NCI-H1048 (cell line): ENCODE data around the gene ZNF750.

Source experiments
- DNase-seq: peaks from one replicate; lab custom pipeline; 2025; lab: John Stamatoyannopoulos, UW

ZNF750 gene

GRCh38 chr17:82859431-82860403 is 19.9 kb upstream of the ZNF750 start:
- no peak for DNase-seq

DNA sequence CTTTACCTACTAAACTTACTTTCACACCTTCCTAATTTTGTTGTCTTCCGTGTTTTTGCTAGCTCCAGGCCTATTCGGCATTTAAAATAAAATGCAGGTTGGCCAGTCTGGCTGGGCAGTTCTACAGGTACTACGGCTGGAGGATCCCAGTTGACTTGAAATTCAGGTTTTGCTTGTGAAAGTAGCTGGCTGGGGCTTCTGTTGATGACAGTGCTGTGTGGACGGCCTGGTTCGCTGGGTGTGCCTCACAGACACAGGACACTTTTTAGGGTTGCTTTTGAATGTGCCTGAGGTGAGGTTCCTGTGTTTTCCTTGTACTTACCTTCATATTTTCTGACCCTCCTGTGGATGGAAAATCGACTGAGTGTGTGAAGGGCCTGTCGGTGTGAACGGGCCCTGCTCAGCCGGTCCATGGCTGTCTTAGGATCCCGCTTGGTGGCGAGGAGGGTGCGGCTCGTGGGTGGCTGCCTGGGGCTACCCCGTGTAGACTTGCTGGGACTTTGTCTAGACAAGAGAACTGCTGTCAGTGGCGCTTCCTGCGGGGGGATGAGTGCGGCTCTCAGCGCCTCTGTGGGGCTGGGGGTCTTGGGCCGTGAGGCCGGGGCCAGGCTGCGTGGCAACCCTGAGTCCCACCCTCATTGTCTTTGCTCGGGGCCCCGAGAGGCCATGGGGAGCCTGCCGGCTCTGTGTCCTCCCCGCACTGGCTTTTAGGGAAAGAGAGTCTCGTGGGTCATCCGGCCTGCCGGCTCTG is 18.7 kb upstream of the ZNF750 start:
- no peak for DNase-seq

GRCh38 chr17:82856361-82856760 is 16.5 kb upstream of the ZNF750 start:
- DNase-seq: no peak

DNA sequence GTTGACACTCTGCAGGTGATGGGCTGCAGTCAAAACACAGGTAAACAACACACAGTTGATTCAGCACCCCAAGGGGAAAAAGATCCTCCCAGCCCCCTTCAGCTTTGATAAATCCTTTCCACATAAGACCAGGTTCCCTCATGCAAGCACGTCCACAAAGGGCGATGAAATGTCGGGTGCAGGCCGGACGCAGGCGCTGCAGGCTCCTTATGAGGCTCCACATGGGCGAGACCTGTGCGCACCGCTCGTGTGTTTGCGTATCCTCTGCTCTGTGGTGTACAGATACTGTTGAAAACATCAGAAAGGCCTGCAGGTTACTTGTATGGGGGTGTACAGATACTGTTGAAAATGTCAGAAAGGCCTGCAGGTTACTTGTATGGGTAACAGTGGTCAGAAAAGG is 14.4 kb upstream of the ZNF750 start:
- DNase-seq: no peak

DNA sequence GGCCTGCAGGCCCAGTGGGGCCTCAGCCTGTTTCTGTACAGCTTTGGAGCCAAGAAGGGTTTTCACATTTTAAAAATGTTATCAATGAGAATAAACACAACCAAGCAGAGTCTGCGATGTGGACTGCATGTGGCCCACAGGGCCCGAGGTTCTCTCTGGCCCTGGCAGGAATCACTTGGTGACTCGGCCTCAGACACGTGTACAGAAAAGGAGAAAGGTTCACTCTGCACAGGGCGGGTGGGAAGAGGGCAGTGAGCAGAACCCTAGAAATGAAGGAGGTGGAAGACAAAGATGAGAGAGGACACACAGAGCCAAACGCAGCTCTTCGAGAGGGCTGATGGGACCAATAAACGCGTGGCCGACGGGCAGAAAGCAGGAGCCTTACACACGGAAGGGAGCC is 11.6 kb upstream of the ZNF750 start:
- DNase-seq: no peak

DNA sequence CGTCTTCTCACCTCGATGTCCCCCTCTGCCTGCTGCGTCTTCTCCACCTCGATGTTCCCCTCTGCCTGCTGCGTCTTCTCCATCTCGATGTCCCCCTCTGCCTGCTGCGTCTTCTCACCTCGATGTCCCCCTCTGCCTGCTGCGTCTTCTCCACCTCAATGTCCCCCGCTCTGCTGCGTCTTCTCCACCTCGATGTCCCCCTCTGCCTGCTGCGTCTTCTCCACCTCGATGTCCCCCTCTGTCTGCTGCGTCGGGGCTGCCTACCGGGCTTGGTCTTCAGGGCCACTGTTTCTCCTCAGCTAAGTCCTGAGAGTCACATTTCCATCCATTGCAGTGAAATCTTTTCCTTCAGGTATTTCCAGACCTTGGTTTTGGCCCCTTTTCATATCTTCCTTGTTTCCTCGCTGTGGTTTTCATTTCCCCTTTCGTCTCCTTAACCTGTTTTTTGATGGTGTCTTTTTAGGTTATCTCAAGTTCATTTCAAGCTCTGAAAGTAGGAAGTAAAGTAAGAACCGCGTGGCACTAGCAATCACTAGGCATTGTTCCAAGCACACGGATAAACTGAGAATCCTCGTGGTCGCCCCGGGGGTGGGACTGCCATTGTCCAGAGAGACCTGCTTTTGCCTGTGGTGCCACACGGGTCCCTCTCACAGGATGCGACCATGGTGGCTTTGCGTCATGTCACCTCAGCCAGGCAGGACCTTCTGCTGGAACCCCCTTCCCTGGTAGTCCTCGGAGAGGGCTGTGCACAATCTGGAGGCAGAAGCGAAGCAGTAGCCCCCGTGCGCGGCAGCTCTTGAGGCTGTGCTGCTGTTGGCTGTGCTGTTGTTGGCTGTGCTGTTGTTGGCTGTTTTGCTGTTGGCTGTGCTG is 9.5 kb upstream of the ZNF750 start:
- no peak for DNase-seq

DNA sequence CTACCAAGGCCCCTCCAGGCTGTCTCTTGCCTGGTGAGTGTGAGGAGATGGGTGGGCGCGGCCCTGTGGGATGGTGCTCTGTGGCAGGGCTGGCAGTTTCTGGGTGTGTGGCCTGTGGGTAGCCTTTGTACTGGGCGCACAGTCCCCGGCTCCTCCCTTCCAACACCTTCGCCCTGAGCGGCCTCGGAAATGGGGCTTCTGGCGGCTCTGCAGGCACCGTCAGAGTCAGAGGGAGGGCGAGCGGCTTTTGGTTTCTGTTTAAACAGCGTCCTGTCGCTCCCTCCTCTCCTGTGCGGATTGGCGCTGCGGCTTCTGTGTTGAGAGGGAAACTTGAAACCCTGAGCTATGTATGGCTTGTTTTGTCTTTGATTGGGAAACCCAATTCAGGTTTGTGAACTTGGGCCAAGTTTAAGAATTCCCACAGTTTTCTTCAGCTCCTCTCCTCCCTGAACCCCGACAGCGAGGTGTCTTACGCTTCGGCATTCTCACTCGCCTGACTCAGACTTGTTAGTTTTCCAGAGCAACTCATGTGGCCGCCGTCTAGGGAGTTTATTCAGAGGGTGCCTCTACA is 8.3 kb upstream of the ZNF750 start:
- no peak for DNase-seq

DNA sequence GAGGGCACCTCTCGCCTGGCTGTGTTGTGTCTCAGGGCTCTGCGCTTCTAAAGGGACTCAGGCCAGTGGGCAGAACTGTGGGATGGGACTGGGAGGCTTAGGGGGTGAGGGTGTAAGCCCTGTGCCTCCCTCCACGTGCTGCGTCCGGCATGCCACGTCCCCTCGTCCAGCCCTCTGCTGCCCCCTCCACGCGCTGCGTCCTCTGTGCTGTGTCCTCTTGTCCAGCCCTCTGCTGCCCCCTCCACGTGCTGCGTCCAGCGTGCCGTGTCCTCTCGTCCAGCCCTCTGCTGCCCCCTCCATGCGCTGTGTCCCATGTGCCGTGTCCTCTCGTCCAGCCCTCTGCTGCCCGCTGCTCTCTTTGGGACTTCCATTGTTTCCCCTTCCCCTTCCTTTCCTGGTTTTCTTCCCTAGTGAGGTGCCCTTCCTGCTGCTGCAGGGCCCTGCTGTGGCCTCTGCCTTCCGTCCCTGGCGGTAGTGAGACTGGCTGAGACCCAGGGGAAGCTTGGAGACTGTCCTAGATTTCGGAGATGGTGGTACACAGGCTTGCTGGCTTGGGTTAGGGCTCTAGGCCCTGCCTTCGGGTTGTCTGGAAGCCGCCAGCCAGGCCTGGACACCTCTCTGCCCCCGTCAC is 6.4 kb upstream of the ZNF750 start:
- no peak for DNase-seq

DNA sequence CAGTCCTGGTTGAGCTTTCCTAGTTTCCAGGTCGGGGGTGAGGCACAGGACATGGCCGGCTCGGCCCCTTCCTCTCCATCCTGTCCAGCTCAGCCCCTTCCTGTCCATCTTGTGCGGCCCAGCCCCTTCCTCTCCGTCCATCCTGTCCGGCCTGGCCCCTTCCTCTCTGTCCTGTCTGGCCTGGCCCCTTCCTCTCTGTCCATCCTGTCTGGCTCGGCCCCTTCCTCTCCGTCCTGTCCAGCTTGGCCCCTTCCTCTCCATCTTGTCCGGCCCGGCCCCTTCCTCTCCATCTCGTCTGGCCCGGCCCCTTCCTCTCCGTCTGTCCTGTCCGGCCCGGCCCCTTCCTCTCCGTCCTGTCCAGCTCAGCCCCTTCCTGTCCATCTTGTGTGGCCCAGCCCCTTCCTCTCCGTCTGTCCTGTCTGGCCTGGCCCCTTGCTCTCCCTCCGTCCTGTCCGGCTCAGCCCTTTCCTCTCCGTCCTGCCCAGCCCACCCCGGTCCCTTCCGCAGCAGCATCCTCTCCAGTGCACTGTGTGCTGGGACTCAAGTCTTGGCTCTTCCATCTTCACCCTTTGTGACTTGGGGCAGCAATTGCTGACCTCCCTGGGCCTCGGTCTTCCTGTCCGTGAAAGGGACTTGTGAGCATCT is 5.5 kb upstream of the ZNF750 start:
- no peak for DNase-seq

DNA sequence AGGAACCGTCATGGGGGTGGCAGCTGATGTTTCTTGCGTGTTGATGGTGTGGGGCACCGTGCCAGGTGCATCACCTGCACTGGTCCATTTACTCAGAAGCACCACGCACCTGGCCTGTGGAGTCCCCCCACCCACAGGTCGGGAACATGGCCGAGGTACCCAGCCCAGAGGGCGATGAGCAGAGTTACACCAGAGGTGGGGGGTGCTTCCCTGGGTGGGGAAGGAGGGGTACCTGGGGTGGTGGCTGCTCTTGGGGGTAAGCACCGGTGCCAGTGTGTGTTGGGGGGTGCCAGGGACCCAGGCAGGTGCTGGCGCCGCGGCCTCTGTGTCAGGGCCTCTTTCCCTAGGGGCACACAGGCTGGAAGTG is 5.0 kb upstream of the ZNF750 start:
- DNase-seq: no peak

DNA sequence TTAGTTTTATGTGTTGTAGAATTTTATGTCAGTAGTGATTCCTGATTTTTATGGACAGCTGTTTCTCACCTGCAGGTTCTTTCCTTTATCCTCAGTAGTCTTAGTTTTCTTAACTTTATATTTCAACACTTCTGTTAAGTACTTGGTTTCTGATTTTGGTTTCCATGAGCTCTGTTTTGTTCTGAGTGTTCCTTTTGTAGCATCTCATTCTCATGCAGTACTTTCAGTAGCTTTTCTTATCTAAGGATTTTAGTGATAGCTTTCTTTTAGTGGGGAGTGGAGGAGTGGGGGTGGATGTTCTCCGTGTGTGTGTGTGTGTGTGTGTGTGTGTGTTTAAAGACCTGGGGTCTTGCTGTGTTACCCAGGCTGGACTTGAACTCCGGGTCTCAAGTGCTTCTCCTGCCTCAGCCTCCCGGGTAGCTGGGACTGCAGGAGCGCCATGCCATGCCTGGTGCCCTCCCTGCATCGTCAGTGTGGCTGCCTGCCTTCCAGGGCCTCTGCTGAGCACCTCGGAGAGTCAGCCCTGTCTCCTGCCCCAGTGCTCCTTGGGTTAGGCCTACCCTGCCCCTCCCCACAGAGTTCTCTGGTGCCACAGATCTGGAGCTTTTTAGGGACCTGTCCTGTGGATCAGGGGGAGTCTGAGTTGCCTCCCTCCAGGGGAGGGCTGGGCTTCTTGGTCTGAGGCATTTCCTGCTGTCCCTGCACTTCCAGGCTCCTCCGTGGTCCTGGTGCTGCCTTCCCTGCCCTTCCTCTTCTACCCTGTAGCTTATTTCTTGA is 4.3 kb upstream of the ZNF750 start:
- DNase-seq: no peak

DNA sequence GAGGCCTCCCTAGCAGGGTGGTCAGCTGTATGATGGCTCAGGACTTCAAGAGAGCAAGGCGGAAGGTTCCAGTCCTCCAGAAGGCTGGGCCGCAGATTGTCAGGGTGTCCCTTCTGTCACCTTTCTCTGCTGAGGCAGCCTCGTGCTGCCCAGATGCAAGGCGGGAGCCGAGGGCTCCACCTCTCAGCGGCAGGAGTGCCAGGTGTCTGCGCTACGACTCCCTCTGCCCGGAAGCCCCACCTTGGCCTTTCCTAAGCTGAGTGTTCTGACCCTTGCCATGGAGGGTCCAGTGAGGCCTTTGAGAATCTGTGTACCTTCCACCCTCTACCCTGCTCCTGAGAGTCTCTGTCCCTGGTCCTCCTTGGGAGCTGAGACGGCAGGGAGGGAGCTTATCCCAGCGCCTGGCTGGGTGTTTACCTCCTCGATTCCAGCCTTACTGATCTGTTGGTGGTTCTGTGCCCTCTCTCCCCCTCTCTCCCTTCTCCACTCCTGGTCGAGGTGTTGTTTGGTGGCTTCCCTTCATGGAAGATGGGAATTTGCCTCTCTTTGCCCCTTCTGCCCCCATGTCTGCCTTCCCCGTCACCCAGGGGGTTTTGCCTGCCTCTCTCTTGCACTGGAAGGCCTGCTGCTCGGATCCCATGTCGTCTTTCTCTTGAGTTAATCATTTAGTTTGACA is 2.2 kb upstream of the ZNF750 start:
- no peak for DNase-seq

DNA sequence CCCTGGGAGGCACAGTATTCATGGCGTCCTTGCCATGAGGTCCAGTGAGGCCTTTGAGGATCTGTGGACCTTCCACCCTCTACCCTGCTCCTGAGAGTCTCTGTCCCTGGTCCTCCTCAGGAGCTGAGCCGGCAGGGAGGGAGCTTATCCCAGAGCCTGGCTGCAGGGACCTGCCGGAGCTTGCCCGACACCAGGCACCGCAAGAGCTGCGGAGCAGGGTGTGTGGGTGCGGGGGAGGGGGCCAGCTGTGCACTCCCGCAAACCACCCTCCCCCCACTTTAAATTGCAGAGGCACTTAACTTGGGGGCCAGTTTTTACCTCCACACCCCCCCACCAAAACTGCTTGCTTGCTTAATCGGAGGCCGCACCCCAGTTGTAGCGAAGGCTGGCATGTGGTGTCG is 609 bp upstream of the ZNF750 start:
- no peak for DNase-seq

DNA sequence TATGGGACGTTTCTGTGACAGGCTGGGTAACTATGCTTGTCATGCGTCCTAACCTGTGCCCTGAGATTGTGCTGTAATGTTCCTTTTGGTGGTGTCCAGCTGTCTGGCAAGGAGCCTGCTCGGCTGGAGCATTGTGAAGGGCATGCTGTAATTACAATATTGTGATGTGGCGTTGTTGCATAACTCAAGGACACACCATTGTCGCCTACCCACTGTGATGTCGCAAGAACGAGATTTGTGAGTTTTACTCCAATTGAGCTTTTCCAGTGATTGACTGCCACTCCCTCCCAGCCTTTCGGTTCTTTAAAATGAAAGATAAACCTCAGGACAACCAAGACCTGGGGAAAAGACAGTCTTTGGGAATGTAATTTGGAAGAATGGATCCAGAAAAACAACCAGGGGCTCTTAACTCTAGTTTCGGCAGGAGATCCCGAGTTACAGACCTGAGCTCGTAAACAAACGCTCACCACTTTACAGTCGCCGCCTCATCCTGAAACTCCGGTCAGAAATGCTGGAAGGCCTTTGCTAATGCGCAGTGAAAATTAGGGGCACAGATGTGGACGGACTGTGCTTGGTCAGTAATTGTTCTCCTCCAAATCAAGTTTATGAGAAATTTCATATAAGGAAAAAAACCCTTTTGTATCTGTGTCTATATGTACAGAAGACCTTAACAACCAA is 1.3 kb downstream of the ZNF750 start:
- DNase-seq: no peak

- DNase-seq: no peak
These were observed 2.1 kb downstream of the ZNF750 start for GRCh38 chr17:82837586-82838320.

- no peak for DNase-seq
These were observed 2.9 kb downstream of the ZNF750 start for GRCh38 chr17:82836823-82837357.

- no peak for DNase-seq
These were observed 3.9 kb downstream of the ZNF750 start for GRCh38 chr17:82835766-82836512.
